NT2/D1 (cell line): Measurements from ENCODE around the gene YKT6.

Experiments used
- SUZ12 ChIP-seq: IDR thresholded peaks from 2 replicates; pipeline ENCODE4 v1.6.1; 2011; ENCODE audit not compliant: insufficient read length, insufficient read depth; ENCODE audit errors: extremely low read depth
- YY1 ChIP-seq: IDR thresholded peaks from 2 replicates; pipeline ENCODE4 v1.6.1; 2011; ENCODE audit not compliant: insufficient read length, insufficient read depth
- ZNF274 ChIP-seq: IDR thresholded peaks from 2 replicates; pipeline ENCODE4 v1.6.1; 2011; ENCODE audit warnings: mild to moderate bottlenecking, low read depth, low read length

- TF ChIP-seq YY1 (no peak), SUZ12 (no peak), ZNF274 (no peak)
Measured at GRCh38 chr7:44240983-44241510, 40.3 kb downstream of the YKT6 start.
